CD4-positive, alpha-beta T cell (primary cell): ENCODE measurements around the gene COL18A1. TPM values are rescaled to one million over a fixed set of nuclear protein-coding genes. Genes with fewer than 3 reads are reported as not detected.

Source experiments
- ATAC-seq: fragments of 200-7000 bp; cut with Tn5 transposase; one replicate; pipeline ENCODE4 v1.10.0; 2022; ENCODE audit warnings: mild to moderate bottlenecking; ENCODE audit not compliant: poor library complexity
- CTCF ChIA-PET: fragments of 350-600 bp; sonication (Branson Sonifier 250); formaldehyde crosslinking; loops from one replicate; lab custom pipeline; 2021; ENCODE audit warnings: antibody characterized with exemption, inconsistent platforms; lab: Charles Lee
- POLR2A ChIA-PET: fragments of 350-600 bp; sonication (Branson Sonifier 250); formaldehyde crosslinking; loops from one replicate; lab custom pipeline; 2021; ENCODE audit warnings: antibody characterized with exemption, inconsistent platforms; lab: Charles Lee
- DNase-seq, 14 experiments: peaks; one replicate each; pipeline ENCODE4 v3.0.0-alpha.2; 2013 to 2020; ENCODE audit warnings: mixed read lengths in 2 of 14
- H3K27ac ChIP-seq, 2 donors: one replicate each; pipeline versions ENCODE4 v1.5.1 to v1.7.0; 2013; ENCODE audit warnings: low read length in 2 of 2, low read depth in 1 of 2, mild to moderate bottlenecking in 1 of 2
- H3K27me3 ChIP-seq, 2 experiments: 1 replicate in 1 of 2; 2 replicates in 1 of 2; pipeline versions ENCODE4 v1.6.1 to v1.7.0; 2013; ENCODE audit warnings: low read length in 2 of 2, control low read depth in 1 of 2, mild to moderate bottlenecking in 1 of 2, moderate library complexity in 1 of 2; ENCODE audit not compliant: insufficient read depth in 2 of 2, control insufficient read depth in 1 of 2
- H3K36me3 ChIP-seq: one replicate; pipeline ENCODE4 v1.6.1; 2013; ENCODE audit warnings: low read length, control low read depth; ENCODE audit not compliant: insufficient read depth
- H3K4me1 ChIP-seq: one replicate; pipeline ENCODE4 v1.6.1; 2013; ENCODE audit warnings: low read length, control low read depth; ENCODE audit not compliant: insufficient read depth
- H3K4me3 ChIP-seq: one replicate; pipeline ENCODE4 v1.5.1; 2013; ENCODE audit warnings: mild to moderate bottlenecking, low read length, moderate library complexity
- H3K9me3 ChIP-seq, 2 experiments: 1 replicate in 1 of 2; 2 replicates in 1 of 2; pipeline versions ENCODE4 v1.6.1 to v1.7.0; 2013; ENCODE audit warnings: low read length in 2 of 2, mild to moderate bottlenecking in 2 of 2, control low read depth in 1 of 2, moderate library complexity in 1 of 2; ENCODE audit not compliant: control insufficient read depth in 1 of 2, insufficient read depth in 1 of 2
- H3K27ac Mint-ChIP-seq: one replicate; pipeline ENCODE4 v1.8.0; 2020; ENCODE audit warnings: mixed read lengths
- H3K27me3 Mint-ChIP-seq: one replicate; pipeline ENCODE4 v1.8.0; 2021; ENCODE audit warnings: mixed read lengths
- H3K36me3 Mint-ChIP-seq: one replicate; pipeline ENCODE4 v1.8.0; 2021; ENCODE audit warnings: low read depth, mixed read lengths
- H3K4me1 Mint-ChIP-seq: one replicate; pipeline ENCODE4 v1.8.0; 2021; ENCODE audit warnings: low read depth, mixed read lengths
- H3K4me3 Mint-ChIP-seq: one replicate; pipeline ENCODE4 v1.8.0; 2020; ENCODE audit warnings: mild to moderate bottlenecking, mixed read lengths
- H3K9me3 Mint-ChIP-seq: one replicate; pipeline ENCODE4 v1.8.0; 2020; ENCODE audit warnings: mixed read lengths
- CTCF ChIP-seq: fragments of 200-600 bp; IDR thresholded peaks from one replicate; pipeline ENCODE4 v1.8.0; 2022; ENCODE audit warnings: antibody characterized with exemption, mild to moderate bottlenecking
- intact Hi-C, 2 experiments: fragments of 100-400 bp; cut with DNase I in 1 of 2; cut with micrococcal nuclease in 1 of 2; formaldehyde crosslinking; loops; one replicate each; pipeline versions ENCODE4 v1.15.1 to v1.9.0; 2023 to 2025; cut with DNase I, micrococcal nuclease
- total RNA-seq, 174 experiments: library from RNA in 2 of 174; stranded (reverse) in 2 of 174; gene quantifications; one replicate each; pipeline ENCODE4 v1.2.3 and lab custom pipeline; 2021 to 2026

Gene COL18A1
- total RNA-seq, 2 experiments from 2014 or later, result 15.2 to 16.0 TPM

GRCh38 chr21:45363921-45364467 lies 41.0 kb upstream of the COL18A1 start:
- peaks cover 4% of the 10 kb centered on the region for H3K4me1 Mint-ChIP-seq
- DNase-seq (peak in 5 of 14 experiments; percentile 3 to 52 (median 9)), ATAC-seq (no peak)
- intact Hi-C loops, result no loop called here
- no peaks in the 10 kb centered on the region for H3K9me3 ChIP-seq
- H3K4me3 Mint-ChIP-seq, result no peak overlapping the region
- CTCF ChIA-PET, result no interaction called here
- H3K36me3 ChIP-seq, result no peaks in the 10 kb centered on the region
- H3K27me3 ChIP-seq, result peaks cover 0 to 4% of the 10 kb centered on the region in 2 experiments
- H3K4me1 ChIP-seq, result peaks cover 3% of the 10 kb centered on the region
- H3K27ac Mint-ChIP-seq, result no peak overlapping the region
- no peak overlapping the region for H3K27ac ChIP-seq
- no peak overlapping the region for H3K4me3 ChIP-seq
- TF ChIP-seq CTCF, result no peak
- peaks cover 6% of the 10 kb centered on the region for H3K27me3 Mint-ChIP-seq
- no peaks in the 10 kb centered on the region for H3K9me3 Mint-ChIP-seq
- H3K36me3 Mint-ChIP-seq, result no peaks in the 10 kb centered on the region
- POLR2A ChIA-PET, result no interaction called here

- Mint-ChIP-seq H3K27me3 (peaks cover 6% of the 10 kb centered on the region), H3K4me1 (peaks cover 4% of the 10 kb centered on the region), H3K36me3 (no peaks in the 10 kb centered on the region), H3K4me3 (no peak overlapping the region), H3K27ac (no peak overlapping the region), H3K9me3 (no peaks in the 10 kb centered on the region)
- CTCF ChIA-PET, result no interaction called here
- no peak for DNase-seq
- ATAC-seq, result no peak
- POLR2A ChIA-PET, result no interaction called here
- TF ChIP-seq CTCF, result no peak
- no peaks in the 10 kb centered on the region for H3K9me3 ChIP-seq
- H3K36me3 ChIP-seq, result no peaks in the 10 kb centered on the region
- peaks cover 0 to 4% of the 10 kb centered on the region in 2 experiments for H3K27me3 ChIP-seq
- H3K4me3 ChIP-seq, result no peak overlapping the region
- intact Hi-C loops, result no loop called here
- H3K4me1 ChIP-seq, result peaks cover 3% of the 10 kb centered on the region
- H3K27ac ChIP-seq, result no peak overlapping the region
Measured at GRCh38 chr21:45364468-45365185, 40.3 kb upstream of the COL18A1 start.

- CTCF ChIA-PET, result no interaction called here
- peaks cover 8% of the 10 kb centered on the region for H3K4me1 Mint-ChIP-seq
- H3K36me3 ChIP-seq, result no peaks in the 10 kb centered on the region
- H3K27ac Mint-ChIP-seq, result no peak overlapping the region
- ATAC-seq (no peak), DNase-seq (no peak)
- peaks cover 6% of the 10 kb centered on the region for H3K4me1 ChIP-seq
- no peak overlapping the region for H3K27ac ChIP-seq
- POLR2A ChIA-PET, result no interaction called here
- TF ChIP-seq CTCF, result no peak
- no peaks in the 10 kb centered on the region for H3K36me3 Mint-ChIP-seq
- peaks cover 0 to 4% of the 10 kb centered on the region in 2 experiments for H3K27me3 ChIP-seq
- H3K4me3 Mint-ChIP-seq, result no peak overlapping the region
- no peaks in the 10 kb centered on the region for H3K9me3 Mint-ChIP-seq
- intact Hi-C loops, result no loop called here
- H3K9me3 ChIP-seq, result no peaks in the 10 kb centered on the region
- peaks cover 6% of the 10 kb centered on the region for H3K27me3 Mint-ChIP-seq
- no peak overlapping the region for H3K4me3 ChIP-seq
Measured at GRCh38 chr21:45365186-45365607, 39.8 kb upstream of the COL18A1 start.
